Loucy (cell line): Measurements from ENCODE around the gene NHS.

ENCODE experiments used
- H2AFZ ChIP-seq: fragments of 200-600 bp; sonication (generic); 2 replicates; pipeline ENCODE4 v1.6.0; 2016; ENCODE audit warnings: antibody characterized with exemption, mild to moderate bottlenecking, low read length, moderate library complexity
- H3F3A ChIP-seq: fragments of 200-600 bp; 2 replicates; pipeline ENCODE4 v1.6.0; 2016; ENCODE audit warnings: antibody characterized with exemption, low read depth, mild to moderate bottlenecking
- H3K27me3 ChIP-seq: fragments of 200-600 bp; sonication (generic); 2 replicates; pipeline ENCODE4 v1.6.1; 2014; ENCODE audit warnings: low read length, mild to moderate bottlenecking; ENCODE audit not compliant: insufficient read depth, poor library complexity, severe bottlenecking
- H3K36me3 ChIP-seq: fragments of 200-600 bp; sonication (generic); 2 replicates; pipeline ENCODE4 v1.6.1; 2016; ENCODE audit warnings: low read length; ENCODE audit not compliant: insufficient read depth
- H3K4me1 ChIP-seq: fragments of 200-600 bp; sonication (generic); 2 replicates; pipeline ENCODE4 v1.5.1; 2014; ENCODE audit warnings: low read length, mild to moderate bottlenecking; ENCODE audit not compliant: insufficient read depth, poor library complexity, severe bottlenecking
- H3K4me2 ChIP-seq: fragments of 200-600 bp; sonication (generic); 2 replicates; pipeline ENCODE4 v1.6.0; 2014; ENCODE audit warnings: antibody characterized with exemption, low read length, low read depth, mild to moderate bottlenecking; ENCODE audit not compliant: poor library complexity, severe bottlenecking
- H3K4me3 ChIP-seq: fragments of 200-600 bp; sonication (generic); 2 replicates; pipeline ENCODE4 v1.5.1; 2014; ENCODE audit warnings: low read length, mild to moderate bottlenecking, mixed read lengths; ENCODE audit not compliant: poor library complexity, severe bottlenecking
- H3K79me2 ChIP-seq: fragments of 200-600 bp; sonication (generic); 2 replicates; pipeline ENCODE4 v1.6.1; 2014; ENCODE audit warnings: low read length; ENCODE audit not compliant: insufficient read depth
- H3K9ac ChIP-seq: fragments of 200-600 bp; sonication (generic); 2 replicates; pipeline ENCODE4 v1.6.0; 2014; ENCODE audit warnings: mild to moderate bottlenecking, low read depth, low read length, moderate library complexity; ENCODE audit not compliant: poor library complexity, severe bottlenecking
- H3K9me2 ChIP-seq: fragments of 200-600 bp; sonication (generic); replicated peaks from 2 replicates; pipeline ENCODE4 v1.6.1; 2016; ENCODE audit warnings: low read depth, low read length, mixed read lengths
- H3K9me3 ChIP-seq: fragments of 200-600 bp; sonication (generic); 2 replicates; pipeline ENCODE4 v1.6.1; 2014; ENCODE audit warnings: mild to moderate bottlenecking, antibody characterized with exemption, low read length, low read depth; ENCODE audit not compliant: insufficient read depth
- H4K20me1 ChIP-seq: fragments of 200-600 bp; sonication (generic); 2 replicates; pipeline ENCODE4 v1.6.0; 2014; ENCODE audit warnings: antibody characterized with exemption, low read length, mild to moderate bottlenecking; ENCODE audit not compliant: insufficient read depth, poor library complexity, severe bottlenecking
- CTCF ChIP-seq: fragments of 200-600 bp; sonication (generic); conservative IDR thresholded peaks from 2 replicates; pipeline ENCODE4 v1.5.1; 2014; ENCODE audit warnings: mild to moderate bottlenecking, antibody characterized with exemption, low read length
- EZH2phosphoT487 ChIP-seq: fragments of 200-600 bp; IDR thresholded peaks from 2 replicates; pipeline ENCODE4 v1.6.1; 2018; ENCODE audit warnings: antibody characterized with exemption, mild to moderate bottlenecking, moderate library complexity, borderline replicate concordance

NHS gene

GRCh38 chrX:17475449-17476217 lies 100.6 kb downstream of the NHS start:
- H3K27me3 ChIP-seq, result no peaks in the 10 kb centered on the region
- H3K4me1 ChIP-seq, result no peaks in the 10 kb centered on the region
- H3K36me3 ChIP-seq, result no peaks in the 10 kb centered on the region
- no peaks in the 10 kb centered on the region for H4K20me1 ChIP-seq
- H3K4me2 ChIP-seq, result no peak overlapping the region
- H3K79me2 ChIP-seq, result no peaks in the 10 kb centered on the region
- H3K9me3 ChIP-seq, result no peaks in the 10 kb centered on the region
- H3K4me3 ChIP-seq, result no peak overlapping the region
- H3K9ac ChIP-seq, result no peak overlapping the region
- TF ChIP-seq EZH2phosphoT487 (no peak), CTCF (no peak)
- H3K9me2 ChIP-seq, result no peaks in the 10 kb centered on the region
- H3F3A ChIP-seq, result no peaks in the 10 kb centered on the region
- H2AFZ ChIP-seq, result no peak overlapping the region

- H3K36me3 ChIP-seq, result no peaks in the 10 kb centered on the region
- no peaks in the 10 kb centered on the region for H3K27me3 ChIP-seq
- no peaks in the 10 kb centered on the region for H3K79me2 ChIP-seq
- H3K9ac ChIP-seq, result no peak overlapping the region
- no peaks in the 10 kb centered on the region for H3K4me1 ChIP-seq
- no peaks in the 10 kb centered on the region for H3K9me2 ChIP-seq
- H2AFZ ChIP-seq, result no peak overlapping the region
- H3K4me2 ChIP-seq, result no peak overlapping the region
- H3F3A ChIP-seq, result no peaks in the 10 kb centered on the region
- TF ChIP-seq CTCF (no peak), EZH2phosphoT487 (no peak)
- H3K9me3 ChIP-seq, result no peaks in the 10 kb centered on the region
- no peaks in the 10 kb centered on the region for H4K20me1 ChIP-seq
- no peak overlapping the region for H3K4me3 ChIP-seq
Observed at GRCh38 chrX:17476411-17476810, 101.4 kb downstream of the NHS start.

GRCh38 chrX:17481086-17481485 lies 106.1 kb downstream of the NHS start:
- no peak overlapping the region for H3K9ac ChIP-seq
- H3K4me3 ChIP-seq, result no peak overlapping the region
- TF ChIP-seq CTCF, result no peak
- no peak for TF ChIP-seq EZH2phosphoT487
- H3K79me2 ChIP-seq, result no peaks in the 10 kb centered on the region
- H3K9me2 ChIP-seq, result no peaks in the 10 kb centered on the region
- H3K4me2 ChIP-seq, result no peak overlapping the region
- H4K20me1 ChIP-seq, result no peaks in the 10 kb centered on the region
- H3K36me3 ChIP-seq, result no peaks in the 10 kb centered on the region
- H2AFZ ChIP-seq, result no peak overlapping the region
- no peaks in the 10 kb centered on the region for H3F3A ChIP-seq
- no peaks in the 10 kb centered on the region for H3K4me1 ChIP-seq
- H3K9me3 ChIP-seq, result no peaks in the 10 kb centered on the region
- no peaks in the 10 kb centered on the region for H3K27me3 ChIP-seq
